Suprapubic skin (tissue), 3 donors: ENCODE measurements around the gene NPAS3.

Source experiments
- CTCF ChIP-seq, 2 donors: fragments of 200-600 bp in 1 of 2; fragments of 450-650 bp in 1 of 2; sonication (generic) in 1 of 2; IDR thresholded peaks; one replicate each; pipeline ENCODE4 v1.5.1; 2016 to 2019; ENCODE audit warnings: antibody characterized with exemption in 2 of 2, mild to moderate bottlenecking in 1 of 2, moderate library complexity in 1 of 2
- POLR2AphosphoS5 ChIP-seq, 3 donors: sonication (generic); formaldehyde crosslinking; IDR thresholded peaks; one replicate each; pipeline ENCODE4 v1.6.1; 2017; ENCODE audit warnings: antibody characterized with exemption in 3 of 3

GRCh38 chr14:33525626-33526025 is 586.9 kb downstream of the NPAS3 start:
- TF ChIP-seq POLR2AphosphoS5 (IDR thresholded peaks at IDR 0.05), result no peak
- TF ChIP-seq CTCF (IDR thresholded peaks at IDR 0.05), result no peak
